Heart left ventricle (tissue), 16 donors: ENCODE measurements around the gene ARHGAP23. TPM values are rescaled to one million over a fixed set of nuclear protein-coding genes. Genes with fewer than 3 reads are reported as not detected.

ENCODE experiments used
- ATAC-seq, 4 donors: fragments of 200-7000 bp; cut with Tn5 transposase; one replicate each; pipeline ENCODE4 v1.9.1; 2020 to 2022; ENCODE audit warnings: moderate library complexity in 4 of 4, mild to moderate bottlenecking in 3 of 4, moderate number of reproducible peaks in 1 of 4
- DNase-seq, 5 donors: peaks; one replicate each; pipeline ENCODE4 v3.0.0-alpha.2; 2020
- H3K27ac ChIP-seq, 12 donors: fragments of 200-600 bp; sonication (generic) in 4 of 12; one replicate each; pipeline versions ENCODE4 v1.5.0 to v1.8.0; 2016 to 2022; ENCODE audit warnings: mild to moderate bottlenecking in 2 of 12
- H3K27me3 ChIP-seq, 9 donors: fragments of 200-600 bp; sonication (generic) in 2 of 9; one replicate each; pipeline versions ENCODE4 v1.5.1 to v1.8.0; 2016 to 2022; ENCODE audit warnings: mild to moderate bottlenecking in 3 of 9
- H3K36me3 ChIP-seq, 9 donors: fragments of 200-600 bp; sonication (generic) in 2 of 9; one replicate each; pipeline versions ENCODE4 v1.5.0 to v1.8.0; 2018 to 2022; ENCODE audit warnings: mild to moderate bottlenecking in 2 of 9
- H3K4me1 ChIP-seq, 12 donors: fragments of 200-600 bp; sonication (generic) in 4 of 12; one replicate each; pipeline versions ENCODE4 v1.5.0 to v1.8.0; 2016 to 2022; ENCODE audit warnings: mild to moderate bottlenecking in 3 of 12
- H3K4me3 ChIP-seq, 12 donors: fragments of 200-600 bp; sonication (generic) in 4 of 12; one replicate each; pipeline versions ENCODE4 v1.5.0 to v1.8.0; 2017 to 2022; ENCODE audit warnings: mild to moderate bottlenecking in 9 of 12, moderate library complexity in 4 of 12
- H3K9me3 ChIP-seq, 12 donors: fragments of 200-600 bp; sonication (generic) in 4 of 12; one replicate each; pipeline versions ENCODE4 v1.5.0 to v1.8.0; 2016 to 2022; ENCODE audit warnings: mild to moderate bottlenecking in 1 of 12
- CTCF ChIP-seq, 12 donors: fragments of 200-600 bp; sonication (generic) in 4 of 12; IDR thresholded peaks; one replicate each; pipeline versions ENCODE4 v1.5.0 to v1.8.0; 2018 to 2022; ENCODE audit warnings: antibody characterized with exemption in 12 of 12, mild to moderate bottlenecking in 5 of 12
- POLR2A ChIP-seq, 2 donors: fragments of 450-650 bp; IDR thresholded peaks; one replicate each; pipeline ENCODE4 v1.6.1; 2017; ENCODE audit warnings: antibody characterized with exemption in 2 of 2, mild to moderate bottlenecking in 2 of 2, moderate library complexity in 2 of 2
- WGBS, 4 donors: extraction: QIAGEN DNeasy Blood & Tissue Kit in 2 of 4; methylation state at CpG; one replicate each; pipeline versions ENCODE4 v1.1.5 to v1.1.7; 2013 to 2018; 5-methylcytosine and 5-hydroxymethylcytosine counted together
- intact Hi-C, 10 donors: fragments of 100-400 bp; cut with DNase I; formaldehyde crosslinking; loops; one replicate each; pipeline versions ENCODE4 v1.11.1 to v1.14.2; 2022
- polyA plus RNA-seq, 2 donors: library from polyadenylated mRNA; stranded (reverse); fragments of 200-250 nt; gene quantifications; one replicate each; pipeline ENCODE4 v1.2.3, GENCODE V29; 2013
- total RNA-seq, 9 donors: library from RNA; depleted of rRNA in 2 of 9; stranded (reverse); fragments of >200 nt in 2 of 9; fragmentation: NEBNext Ultra II Directional in 3 of 9; extraction: Animal tissue kit (Norgen Biotek cat#: 25700) in 3 of 9; gene quantifications; one replicate each; pipeline versions ENCODE4 v1.1.0 to v1.2.4, GENCODE V29; 2016 to 2023
- donor health status: ischemic (EF 13 %, LVEDD 7.1; RV severe dilation, severe dysfunction).
- donor health status: healthy with polysubstance abuse.
- donor health status: DM: no; HTN: yes; CAD: no.
- donor health status: DM: no; HTN: no; CAD: no.
- donor health status: ischemic (EF 25% LVEDD 6.9; RV normal size, moderate dysfunction).
- donor health status: ischemic (EF 25% LVEDD 5.7; RV mildly dilated, moderate dysfunction).
- donor health status: healthy.
- donor health status: DM: yes; HTN: yes; CAD: no.
- donor health status: ischemic (EF 35%, LVEDD 5.7; RV mildly dilated, moderate dysfunction).
- donor health status: nonischemic (EF 11% LVEDD 7.7; RV severe dilation, severe dysfunction).
- donor health status: DM: yes; HTN: yes; CAD: no.
- donor health status: PGD.
- donor health status: ischemic (EF 29% LVEDD 5.4; RV normal size, mild dysfunction).
- donor health status: nonischemic (EF 23%, LVEDD 6.1; RV moderate dilation, normal function).

Gene ARHGAP23
- total and polyA plus RNA-seq, 11 donors, result 28.0 to 73.1 (median 66.3) TPM

DNA sequence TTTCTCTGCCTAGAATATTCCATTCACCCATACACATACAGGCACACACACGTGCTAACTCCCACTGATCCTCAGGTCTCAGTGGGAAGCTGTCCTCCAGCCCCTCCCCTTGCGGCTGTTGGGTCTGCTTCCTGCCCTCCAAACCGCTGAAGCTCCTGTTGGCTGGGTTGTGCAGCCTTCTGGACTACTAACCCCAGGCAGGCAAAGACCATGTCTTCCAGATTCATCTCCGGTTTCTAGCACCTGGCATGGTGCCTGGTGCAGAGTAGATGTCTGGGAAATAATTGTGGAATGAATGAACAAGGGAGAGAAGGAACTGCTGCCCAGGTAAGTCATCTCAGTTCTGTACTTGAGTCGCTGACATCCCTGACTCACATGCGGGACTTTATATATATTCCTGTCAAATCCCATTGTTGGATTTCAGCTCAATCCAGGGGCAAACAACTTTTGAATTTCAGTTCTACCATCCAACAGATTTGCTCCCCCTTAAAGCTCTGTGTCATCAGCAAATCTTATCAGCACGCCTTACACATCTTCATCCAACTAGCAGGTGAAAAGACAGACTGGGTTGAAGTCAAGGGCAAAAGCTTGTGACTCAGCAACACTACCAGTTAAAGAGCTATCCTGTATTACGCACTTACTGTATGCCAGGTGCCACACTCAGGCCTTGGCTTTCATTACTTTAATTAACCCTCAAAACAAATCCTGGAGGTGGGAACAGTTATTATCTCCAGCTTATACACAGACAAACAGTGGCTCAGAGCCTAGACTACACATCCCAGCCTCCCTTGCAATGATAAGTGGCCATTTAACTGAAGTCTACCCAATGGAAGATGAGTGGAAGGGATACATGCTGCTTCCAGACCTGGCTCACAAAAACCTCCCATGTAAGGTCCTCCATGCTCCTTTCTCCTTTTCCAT lies 126.4 kb downstream of the ARHGAP23 start:
- H3K9me3 ChIP-seq, result no peaks in the 10 kb centered on the region
- TF ChIP-seq CTCF (IDR thresholded peaks at IDR 0.05) (no peak), POLR2A (IDR thresholded peaks at IDR 0.05) (no peak)
- H3K27ac ChIP-seq, result no peak overlapping the region
- no peak overlapping the region for H3K4me3 ChIP-seq
- 61 to 65% (median 62%) methylated on average over 8 of the region's 8 CpGs for WGBS, 4 donors
- DNase-seq (no peak), ATAC-seq (no peak)
- intact Hi-C loops, result loop anchor here in 2 of 10 donors (5.0 kb wide), 2 partner anchors 53 to 113 kb away; partner anchors contain the start of gene SRCIN1 (in 1 of the 2)
- H3K27me3 ChIP-seq, result peaks cover 0 to 18% (median 10%) of the 10 kb centered on the region in 9 donors
- H3K4me1 ChIP-seq, result peaks cover 0 to 29% (median 24%) of the 10 kb centered on the region in 12 donors
- H3K36me3 ChIP-seq, result no peaks in the 10 kb centered on the region

DNA sequence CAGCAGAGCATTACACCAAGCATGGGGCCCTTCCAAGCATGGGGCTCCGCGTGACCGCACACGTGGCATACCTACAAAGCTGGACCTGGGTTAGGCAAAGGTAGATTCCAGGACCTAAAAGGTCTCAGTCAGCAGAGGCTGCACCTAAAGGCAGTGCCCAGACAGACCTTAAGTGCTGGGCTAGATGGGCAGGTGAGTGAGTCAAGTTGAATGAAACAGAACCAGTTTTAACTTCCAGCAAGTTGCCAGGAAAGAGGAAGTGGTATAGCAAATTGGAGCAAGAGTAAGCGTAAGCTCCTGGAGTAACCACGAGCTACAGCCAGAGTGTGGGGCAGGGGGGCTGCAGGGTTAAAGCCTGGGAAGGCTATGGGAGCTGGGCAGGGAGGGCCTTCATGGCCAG lies 128.0 kb downstream of the ARHGAP23 start:
- intact Hi-C loops, result loop anchor here in 2 of 10 donors (5.0 kb wide), 2 partner anchors 51 to 111 kb away; partner anchors contain the start of gene SRCIN1 (in 1 of the 2)
- WGBS, 4 donors, result 89 to 96% (median 93%) methylated on average over 6 of the region's 6 CpGs

GRCh38 chr17:38557396-38557795 lies 129.1 kb downstream of the ARHGAP23 start:
- Histone ChIP-seq H3K27me3 (peaks cover 24 to 45% (median 36%) of the 10 kb centered on the region in 9 donors), H3K27ac (peak overlapping the region in 2 of 12 donors; percentile 20 to 32), H3K4me1 (peaks cover 0 to 37% (median 25%) of the 10 kb centered on the region in 12 donors), H3K9me3 (no peaks in the 10 kb centered on the region), H3K4me3 (peak overlapping the region in 7 of 12 donors; percentile 40 to 54 (median 45)), H3K36me3 (no peaks in the 10 kb centered on the region)
- ATAC-seq, result no peak
- intact Hi-C loops, result loop anchor here in 2 of 10 donors (5.0 kb wide), 2 partner anchors 50 to 110 kb away; partner anchors contain the start of gene SRCIN1 (in 1 of the 2)
- 31 to 50% (median 43%) methylated on average over 6 of the region's 6 CpGs for WGBS, 4 donors
- TF ChIP-seq CTCF (IDR thresholded peaks at IDR 0.05) (no peak), POLR2A (IDR thresholded peaks at IDR 0.05) (no peak)
- no peak for DNase-seq

More for the DNA sequence above, 128.0 kb downstream of the ARHGAP23 start:
- Histone ChIP-seq H3K9me3 (no peaks in the 10 kb centered on the region), H3K4me3 (no peak overlapping the region), H3K36me3 (no peaks in the 10 kb centered on the region), H3K27ac (no peak overlapping the region), H3K4me1 (peaks cover 0 to 33% (median 25%) of the 10 kb centered on the region in 12 donors), H3K27me3 (peaks cover 12 to 33% (median 25%) of the 10 kb centered on the region in 9 donors)
- ATAC-seq (no peak), DNase-seq (no peak)
- no peak for TF ChIP-seq POLR2A (IDR thresholded peaks at IDR 0.05)
- no peak for TF ChIP-seq CTCF (IDR thresholded peaks at IDR 0.05)
